Body of pancreas (tissue), 4 donors: Measurements from ENCODE around the gene SLC27A1. TPM values are rescaled to one million over a fixed set of nuclear protein-coding genes. Genes with fewer than 3 reads are reported as not detected.

ENCODE experiments used
- ATAC-seq: fragments of 150-250 bp; one replicate; pipeline ENCODE4 v1.9.1; 2016
- DNase-seq, 4 donors: peaks; one replicate each; pipeline ENCODE4 v3.0.0-alpha.2; 2019
- H3K27ac ChIP-seq, 4 donors: fragments of 200-600 bp; sonication (generic); 1 replicate in 3 of 4; 2 replicates in 1 of 4; pipeline versions ENCODE4 v1.5.1 to v1.6.1; 2016 to 2019; ENCODE audit warnings: mild to moderate bottlenecking in 1 of 4, mixed read lengths in 1 of 4, moderate library complexity in 1 of 4
- H3K27me3 ChIP-seq, 2 donors: fragments of 200-600 bp; sonication (generic); one replicate each; pipeline ENCODE4 v1.6.0; 2016; ENCODE audit warnings: mild to moderate bottlenecking in 1 of 2
- H3K36me3 ChIP-seq, 2 donors: fragments of 200-600 bp; sonication (generic); replicated peaks in 1 of 2; 2 replicates each; pipeline ENCODE4 v1.5.1; 2016; ENCODE audit warnings: low read depth in 2 of 2; ENCODE audit not compliant: insufficient read depth in 1 of 2
- H3K4me1 ChIP-seq: fragments of 200-600 bp; sonication (generic); one replicate; pipeline ENCODE4 v1.6.0; 2016
- H3K4me3 ChIP-seq, 2 donors: fragments of 200-600 bp; sonication (generic); 1 replicate in 1 of 2; 2 replicates in 1 of 2; pipeline ENCODE4 v1.5.1; 2016 to 2019
- H3K9me3 ChIP-seq, 3 donors: fragments of 200-600 bp; sonication (generic); 1 replicate in 2 of 3; 2 replicates in 1 of 3; pipeline ENCODE4 v1.5.1; 2016
- CTCF ChIP-seq, 7 experiments: fragments of 450-650 bp in 4 of 7; fragments of 200-600 bp in 3 of 7; sonication (generic) in 3 of 7; IDR thresholded peaks; one replicate each; pipeline ENCODE4 v1.5.1; 2016 to 2019; ENCODE audit warnings: antibody characterized with exemption in 7 of 7
- POLR2A ChIP-seq, 3 donors: fragments of 450-650 bp; IDR thresholded peaks; one replicate each; pipeline ENCODE4 v1.6.1; 2016; ENCODE audit warnings: antibody characterized with exemption in 3 of 3, mild to moderate bottlenecking in 2 of 3
- WGBS, 2 donors: methylation state at CpG; one replicate each; pipeline ENCODE4 v1.1.5; 2017; 5-methylcytosine and 5-hydroxymethylcytosine counted together
- intact Hi-C: fragments of 100-400 bp; cut with DNase I; formaldehyde crosslinking; loops from one replicate; pipeline ENCODE4 v1.15.1; 2023
- total RNA-seq, 2 donors: library from RNA; depleted of rRNA; stranded (reverse); fragments of >200 nt; gene quantifications; one replicate each; pipeline ENCODE4 v1.1.0, GENCODE V29; 2016

Gene SLC27A1
- total RNA-seq, 2 donors from 2014 or later = 21.1 to 25.7 TPM

DNA sequence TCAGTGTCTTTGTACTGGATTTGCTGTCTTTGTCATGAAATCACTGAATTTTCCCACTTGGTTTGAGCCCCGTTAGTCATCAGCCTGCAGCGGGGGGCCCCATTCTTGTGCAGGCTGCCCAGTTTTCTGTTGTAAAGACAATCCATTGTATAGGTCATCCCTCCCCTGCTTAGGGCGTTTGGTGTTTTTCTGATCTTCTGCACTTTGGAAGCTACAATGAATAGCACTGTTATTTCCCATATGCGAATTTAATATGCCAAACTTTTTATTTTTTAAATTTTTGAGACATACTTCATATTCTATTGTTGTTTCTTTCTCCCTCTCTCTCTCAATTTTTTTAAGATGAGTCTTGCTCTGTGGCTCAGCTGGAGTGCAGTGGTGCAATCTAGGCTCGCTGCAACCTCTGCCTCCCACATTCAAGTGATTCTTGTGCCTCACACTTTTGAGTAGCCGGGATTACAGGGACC is 9.0 kb downstream of the SLC27A1 start:
- intact Hi-C loops = no loop called here
- Histone ChIP-seq H3K4me1 (peaks cover 17% of the 10 kb centered on the region), H3K27me3 (no peaks in the 10 kb centered on the region), H3K27ac (no peak overlapping the region), H3K36me3 (no peaks in the 10 kb centered on the region), H3K4me3 (no peak overlapping the region), H3K9me3 (no peaks in the 10 kb centered on the region)
- no peak for ATAC-seq
- DNase-seq = no peak
- 74 to 77% methylated on average over 6 of the region's 6 CpGs for WGBS, 2 donors
- TF ChIP-seq POLR2A (IDR thresholded peaks at IDR 0.05) = no peak
- TF ChIP-seq CTCF (IDR thresholded peaks at IDR 0.05) = no peak

DNA sequence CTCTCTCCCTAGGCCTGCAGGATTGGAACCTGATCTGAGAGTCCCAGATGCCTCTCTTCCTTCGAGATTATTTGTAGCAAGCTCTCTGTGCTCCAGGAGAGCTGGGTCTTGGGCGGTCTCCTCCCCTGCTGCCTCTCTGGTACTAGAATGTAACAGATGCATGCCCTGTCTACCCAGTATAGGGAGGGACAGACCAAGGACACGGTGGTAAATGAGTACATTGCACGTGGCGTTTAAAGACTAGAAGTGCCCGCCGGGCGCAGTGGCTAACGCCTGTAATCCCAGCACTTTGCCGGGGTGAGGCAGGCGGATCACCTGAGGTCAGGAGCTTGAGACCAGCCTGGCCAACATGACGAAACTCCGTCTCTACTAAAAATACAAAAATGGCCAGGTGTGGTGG is 11.7 kb downstream of the SLC27A1 start:
- no peak overlapping the region for H3K27ac ChIP-seq
- no peaks in the 10 kb centered on the region for H3K27me3 ChIP-seq
- no peak for TF ChIP-seq POLR2A (IDR thresholded peaks at IDR 0.05)
- TF ChIP-seq CTCF (IDR thresholded peaks at IDR 0.05) = no peak
- H3K9me3 ChIP-seq = no peaks in the 10 kb centered on the region
- no peak overlapping the region for H3K4me3 ChIP-seq
- WGBS, 2 donors = 60 to 84% methylated on average over 1 to 13 of the region's 13 CpGs
- ATAC-seq (no peak), DNase-seq (no peak)
- intact Hi-C loops = no loop called here
- no peaks in the 10 kb centered on the region for H3K4me1 ChIP-seq
- H3K36me3 ChIP-seq = no peaks in the 10 kb centered on the region

DNA sequence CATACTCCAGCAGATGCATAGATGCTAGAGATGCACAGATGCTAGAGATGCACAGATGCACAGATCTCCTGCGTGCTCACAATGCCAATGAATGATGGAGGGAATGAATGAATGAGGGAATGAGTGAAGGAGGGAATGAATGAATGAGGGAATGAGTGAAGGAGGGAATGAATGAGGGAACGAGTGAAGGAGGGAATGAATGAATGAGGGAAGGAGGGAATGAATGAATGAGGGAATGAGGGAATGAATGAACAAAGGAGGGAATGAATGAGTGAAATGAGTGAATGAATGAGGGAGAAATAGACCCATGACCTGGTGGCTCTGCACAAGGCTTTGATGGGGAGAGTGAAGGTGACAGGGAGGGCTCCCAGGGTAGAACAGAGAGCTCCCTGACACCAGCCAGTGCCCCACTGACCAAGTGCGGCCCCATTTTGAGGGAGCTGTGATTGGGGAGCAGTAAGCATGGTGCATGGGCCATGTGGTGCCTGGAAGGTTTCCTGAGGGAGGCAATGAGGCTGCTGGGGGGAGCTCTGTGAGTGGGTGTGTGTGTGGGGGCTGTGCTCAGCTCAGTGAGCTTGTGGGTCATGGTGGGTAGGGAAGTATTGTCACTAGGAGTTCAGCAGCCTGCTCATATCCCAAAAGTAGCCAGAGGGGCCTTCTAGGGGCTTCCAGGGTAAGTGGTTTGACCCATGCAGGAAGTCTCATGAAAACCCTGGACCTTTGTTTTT is 12.7 kb downstream of the SLC27A1 start:
- Histone ChIP-seq H3K27ac (no peak overlapping the region), H3K36me3 (no peaks in the 10 kb centered on the region), H3K4me3 (no peak overlapping the region), H3K27me3 (no peaks in the 10 kb centered on the region), H3K4me1 (peaks cover 6% of the 10 kb centered on the region), H3K9me3 (no peaks in the 10 kb centered on the region)
- ATAC-seq (no peak), DNase-seq (no peak)
- no peak for TF ChIP-seq CTCF (IDR thresholded peaks at IDR 0.05)
- TF ChIP-seq POLR2A (IDR thresholded peaks at IDR 0.05) = no peak
- intact Hi-C loops = no loop called here
- WGBS, 2 donors = 76 to 80% methylated on average over 3 of the region's 3 CpGs

DNA sequence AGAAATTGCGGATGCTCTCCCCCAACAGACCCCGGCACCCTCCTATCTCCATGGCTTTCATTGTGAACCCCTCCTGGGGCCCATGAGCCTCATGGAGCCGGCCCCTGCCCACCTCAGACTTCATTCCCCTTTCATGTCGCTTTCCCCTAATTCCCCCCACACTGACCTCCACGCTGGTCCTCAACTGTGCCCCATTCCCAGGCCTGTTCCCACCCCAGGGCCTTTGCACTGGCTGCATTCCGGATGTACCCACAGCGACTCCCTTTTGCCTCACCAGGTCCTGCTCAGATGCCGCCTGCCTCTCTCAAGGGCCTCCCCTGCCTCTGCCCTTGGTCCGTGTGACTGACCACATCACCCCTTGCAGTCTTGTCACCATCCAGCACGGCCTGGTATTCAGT is 13.3 kb downstream of the SLC27A1 start:
- TF ChIP-seq POLR2A (IDR thresholded peaks at IDR 0.05) (no peak), CTCF (IDR thresholded peaks at IDR 0.05) (no peak)
- 93 to 95% methylated on average over 10 of the region's 10 CpGs for WGBS, 2 donors
- no peak overlapping the region for H3K4me3 ChIP-seq
- no peak overlapping the region for H3K27ac ChIP-seq
- no peak for ATAC-seq
- H3K4me1 ChIP-seq = peaks cover 11% of the 10 kb centered on the region
- intact Hi-C loops = no loop called here
- no peaks in the 10 kb centered on the region for H3K9me3 ChIP-seq
- H3K36me3 ChIP-seq = no peaks in the 10 kb centered on the region
- no peak for DNase-seq
- no peaks in the 10 kb centered on the region for H3K27me3 ChIP-seq
